ENCODE measurements around the gene TMEM132A. TPM values are rescaled to one million over a fixed set of nuclear protein-coding genes. Genes with fewer than 3 reads are reported as not detected.
A peak's percentile ranks its signal among the peaks of the same experiment; 100 is the strongest.

Gene TMEM132A
- total and polyA plus RNA-seq, 10 of the 15 experiments (the other 5 are each of a cell fraction or from before 2014, with no cell fraction given) = 0.16 to 25.0 (median 4.3) TPM

DNA sequence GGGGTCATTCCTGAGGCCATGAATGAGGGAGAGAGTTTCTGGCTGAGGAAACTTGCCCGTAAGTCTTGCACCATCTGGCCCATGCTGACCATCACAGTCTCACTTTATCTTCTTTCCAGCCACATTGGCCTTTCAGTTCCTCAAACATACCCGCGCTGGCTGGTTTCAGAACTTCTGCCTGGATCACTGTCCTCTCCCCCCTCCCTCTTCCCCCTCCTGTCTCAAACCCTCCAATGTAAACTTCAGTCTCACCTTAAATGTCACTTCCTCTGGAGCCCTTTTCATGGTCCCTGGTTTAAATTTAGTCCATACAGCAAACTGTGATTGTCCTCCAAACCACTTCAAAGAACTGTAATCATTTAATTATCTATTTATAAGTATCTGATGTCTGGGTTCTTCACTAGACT lies 14.0 kb upstream of the TMEM132A start (continued):
- TF ChIP-seq, protein P1, sequence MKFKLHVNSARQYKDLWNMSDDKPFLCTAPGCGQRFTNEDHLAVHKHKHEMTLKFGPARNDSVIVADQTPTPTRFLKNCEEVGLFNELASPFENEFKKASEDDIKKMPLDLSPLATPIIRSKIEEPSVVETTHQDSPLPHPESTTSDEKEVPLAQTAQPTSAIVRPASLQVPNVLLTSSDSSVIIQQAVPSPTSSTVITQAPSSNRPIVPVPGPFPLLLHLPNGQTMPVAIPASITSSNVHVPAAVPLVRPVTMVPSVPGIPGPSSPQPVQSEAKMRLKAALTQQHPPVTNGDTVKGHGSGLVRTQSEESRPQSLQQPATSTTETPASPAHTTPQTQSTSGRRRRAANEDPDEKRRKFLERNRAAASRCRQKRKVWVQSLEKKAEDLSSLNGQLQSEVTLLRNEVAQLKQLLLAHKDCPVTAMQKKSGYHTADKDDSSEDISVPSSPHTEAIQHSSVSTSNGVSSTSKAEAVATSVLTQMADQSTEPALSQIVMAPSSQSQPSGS (IDR thresholded peaks at IDR 0.05; ENCODE audit: low read length) = no peak
- TF ChIP-seq ASH2L (IDR thresholded peaks at IDR 0.05; ENCODE audit: borderline replicate concordance, low read depth) (no peak), EED (IDR thresholded peaks at IDR 0.05; ENCODE audit: low read depth) (peak; percentile 97), ZNF24 (IDR thresholded peaks at IDR 0.05) (no peak; the same call in 1 of the 2 replicates), POLR2AphosphoS5 (IDR thresholded peaks at IDR 0.05; ENCODE audit: low read length) (0 out of 2 replicates have a peak, but pooled peaks have one; percentile 31), SREBF2 (IDR thresholded peaks at IDR 0.05; ENCODE audit: low read length) (no peak), TBL1XR1 (IDR thresholded peaks at IDR 0.05; ENCODE audit: low read depth, low read length) (peak; percentile 95), NFXL1 (IDR thresholded peaks at IDR 0.05; ENCODE audit: borderline replicate concordance) (no peak), ETV6 (conservative IDR thresholded peaks at IDR 0.05 in 1 of 2, IDR thresholded peaks at IDR 0.05 in 1 of 2; ENCODE audit: borderline replicate concordance in 1 of 2, low read depth in 1 of 2) (peak in 1 of 2 experiments; percentile 91; a peak in 2 of 4 replicates), CHD2 (IDR thresholded peaks at IDR 0.05; ENCODE audit: borderline replicate concordance, low read depth, low read length) (peak; percentile 86; the same call in 1 of the 2 replicates), ZNF217 (IDR thresholded peaks at IDR 0.05) (0 out of 2 replicates have a peak, but pooled peaks have one; percentile 30), ZBED1 (IDR thresholded peaks at IDR 0.05; ENCODE audit: borderline replicate concordance) (peak; percentile 60; the same call in 1 of the 2 replicates), NR2F1 (conservative IDR thresholded peaks at IDR 0.05) (peak; percentile 96), ZNF207 (IDR thresholded peaks at IDR 0.05; ENCODE audit: borderline replicate concordance) (0 out of 2 replicates have a peak, but pooled peaks have one; percentile 13), KLF5 (IDR thresholded peaks at IDR 0.05; ENCODE audit: partially characterized antibody) (no peak), NR2C1 (IDR thresholded peaks at IDR 0.05) (no peak), HCFC1 (IDR thresholded peaks at IDR 0.05; ENCODE audit: low read length) (no peak), CBX3 (IDR thresholded peaks at IDR 0.05; ENCODE audit: borderline replicate concordance, low read depth) (no peak), RAD21 (IDR thresholded peaks at IDR 0.05; ENCODE audit: insufficient read depth, low read depth, low read length) (no peak), BACH1 (IDR thresholded peaks at IDR 0.05; ENCODE audit: borderline replicate concordance) (peak; percentile 81; the same call in 1 of the 2 replicates), ZNF274 (IDR thresholded peaks at IDR 0.05; ENCODE audit: insufficient read depth, insufficient read length) (no peak), MYB (IDR thresholded peaks at IDR 0.05; ENCODE audit: borderline replicate concordance, low read depth, low read length) (no peak), NFYA (IDR thresholded peaks at IDR 0.05; ENCODE audit: borderline replicate concordance, low read depth, low read length) (no peak)
- TF ChIP-seq, protein P2, sequence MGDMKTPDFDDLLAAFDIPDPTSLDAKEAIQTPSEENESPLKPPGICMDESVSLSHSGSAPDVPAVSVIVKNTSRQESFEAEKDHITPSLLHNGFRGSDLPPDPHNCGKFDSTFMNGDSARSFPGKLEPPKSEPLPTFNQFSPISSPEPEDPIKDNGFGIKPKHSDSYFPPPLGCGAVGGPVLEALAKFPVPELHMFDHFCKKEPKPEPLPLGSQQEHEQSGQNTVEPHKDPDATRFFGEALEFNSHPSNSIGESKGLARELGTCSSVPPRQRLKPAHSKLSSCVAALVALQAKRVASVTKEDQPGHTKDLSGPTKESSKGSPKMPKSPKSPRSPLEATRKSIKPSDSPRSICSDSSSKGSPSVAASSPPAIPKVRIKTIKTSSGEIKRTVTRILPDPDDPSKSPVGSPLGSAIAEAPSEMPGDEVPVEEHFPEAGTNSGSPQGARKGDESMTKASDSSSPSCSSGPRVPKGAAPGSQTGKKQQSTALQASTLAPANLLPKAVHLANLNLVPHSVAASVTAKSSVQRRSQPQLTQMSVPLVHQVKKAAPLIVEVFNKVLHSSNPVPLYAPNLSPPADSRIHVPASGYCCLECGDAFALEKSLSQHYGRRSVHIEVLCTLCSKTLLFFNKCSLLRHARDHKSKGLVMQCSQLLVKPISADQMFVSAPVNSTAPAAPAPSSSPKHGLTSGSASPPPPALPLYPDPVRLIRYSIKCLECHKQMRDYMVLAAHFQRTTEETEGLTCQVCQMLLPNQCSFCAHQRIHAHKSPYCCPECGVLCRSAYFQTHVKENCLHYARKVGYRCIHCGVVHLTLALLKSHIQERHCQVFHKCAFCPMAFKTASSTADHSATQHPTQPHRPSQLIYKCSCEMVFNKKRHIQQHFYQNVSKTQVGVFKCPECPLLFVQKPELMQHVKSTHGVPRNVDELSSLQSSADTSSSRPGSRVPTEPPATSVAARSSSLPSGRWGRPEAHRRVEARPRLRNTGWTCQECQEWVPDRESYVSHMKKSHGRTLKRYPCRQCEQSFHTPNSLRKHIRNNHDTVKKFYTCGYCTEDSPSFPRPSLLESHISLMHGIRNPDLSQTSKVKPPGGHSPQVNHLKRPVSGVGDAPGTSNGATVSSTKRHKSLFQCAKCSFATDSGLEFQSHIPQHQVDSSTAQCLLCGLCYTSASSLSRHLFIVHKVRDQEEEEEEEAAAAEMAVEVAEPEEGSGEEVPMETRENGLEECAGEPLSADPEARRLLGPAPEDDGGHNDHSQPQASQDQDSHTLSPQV (IDR thresholded peaks at IDR 0.05) = no peak
- TF ChIP-seq, protein P3, sequence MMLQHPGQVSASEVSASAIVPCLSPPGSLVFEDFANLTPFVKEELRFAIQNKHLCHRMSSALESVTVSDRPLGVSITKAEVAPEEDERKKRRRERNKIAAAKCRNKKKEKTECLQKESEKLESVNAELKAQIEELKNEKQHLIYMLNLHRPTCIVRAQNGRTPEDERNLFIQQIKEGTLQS (IDR thresholded peaks at IDR 0.05; ENCODE audit: borderline replicate concordance, extremely low read depth, low read depth, low read length) = no peak
- TF ChIP-seq, protein P4, sequence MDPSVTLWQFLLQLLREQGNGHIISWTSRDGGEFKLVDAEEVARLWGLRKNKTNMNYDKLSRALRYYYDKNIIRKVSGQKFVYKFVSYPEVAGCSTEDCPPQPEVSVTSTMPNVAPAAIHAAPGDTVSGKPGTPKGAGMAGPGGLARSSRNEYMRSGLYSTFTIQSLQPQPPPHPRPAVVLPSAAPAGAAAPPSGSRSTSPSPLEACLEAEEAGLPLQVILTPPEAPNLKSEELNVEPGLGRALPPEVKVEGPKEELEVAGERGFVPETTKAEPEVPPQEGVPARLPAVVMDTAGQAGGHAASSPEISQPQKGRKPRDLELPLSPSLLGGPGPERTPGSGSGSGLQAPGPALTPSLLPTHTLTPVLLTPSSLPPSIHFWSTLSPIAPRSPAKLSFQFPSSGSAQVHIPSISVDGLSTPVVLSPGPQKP (IDR thresholded peaks at IDR 0.05; ENCODE audit: low read depth, low read length) = no peak
